ENCODE data around the gene PDZD7. TPM values are rescaled to one million over a fixed set of nuclear protein-coding genes. Genes with fewer than 3 reads are reported as not detected.

PDZD7 gene
- polyA plus RNA-seq, 1 of the 3 experiments (the other 2 are of a cell fraction): 1.9 TPM

DNA sequence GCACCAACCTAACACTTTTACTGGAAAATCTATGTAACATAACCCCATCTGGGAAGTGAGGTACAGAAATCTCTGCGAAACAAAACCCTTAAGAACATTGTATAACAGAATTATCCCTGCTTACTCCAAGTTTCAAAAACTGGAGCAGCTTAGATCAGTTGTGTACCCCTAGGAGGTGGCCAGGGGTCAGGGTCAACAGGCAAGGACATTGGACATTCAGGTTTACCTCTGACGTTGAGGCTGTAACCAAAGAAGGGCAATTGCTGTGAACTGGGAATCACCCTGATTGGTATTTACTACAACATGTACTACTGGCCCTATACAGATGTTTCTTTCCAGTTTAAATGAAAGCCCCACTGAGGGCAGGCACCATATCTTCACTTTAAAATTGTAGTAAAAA is 13.2 kb upstream of the PDZD7 start:
- Histone ChIP-seq H3K4me2 (no peak overlapping the region), H3K27ac (ENCODE audit: low read depth in 2 of 2, low read length in 1 of 2) (peak overlapping the region in 1 of 2 experiments; percentile 97; a peak in 3 of 4 replicates), H3K36me3 (replicated peaks in 1 of 2; ENCODE audit: control insufficient read depth in 1 of 2, insufficient read depth in 2 of 2, low read length in 1 of 2) (peaks cover 3 to 7% of the 10 kb centered on the region in 2 experiments), H3K4me3 (ENCODE audit: low read depth in 2 of 2, low read length in 1 of 2) (no peak overlapping the region), H3K4me1 (ENCODE audit: control insufficient read depth in 1 of 2, insufficient read depth in 2 of 2, low read depth in 1 of 2, low read length in 1 of 2) (peaks cover 10 to 18% of the 10 kb centered on the region in 2 experiments), H2AFZ (ENCODE audit: low read depth) (no peak overlapping the region), H3F3A (replicated peaks; ENCODE audit: insufficient read depth) (peaks cover 42% of the 10 kb centered on the region), H3K27me3 (ENCODE audit: insufficient read depth) (no peaks in the 10 kb centered on the region), H3K9ac (no peak overlapping the region), H3K9me3 (no peaks in the 10 kb centered on the region), H3K79me2 (ENCODE audit: insufficient read depth) (peaks cover 6% of the 10 kb centered on the region; the same call in 1 of the 2 replicates), H3K9me2 (no peaks in the 10 kb centered on the region), H4K20me1 (ENCODE audit: insufficient read depth) (no peaks in the 10 kb centered on the region)
- POLR2A ChIA-PET: interaction anchor here (1.4 to 2.1 kb wide), 5 partner anchors 13 to 44 kb away, joined by 3 to 16 read pairs (median 8); partner anchors contain the start of genes PDZD7 and SFXN3
- no peak for DNase-seq
- WGBS (ENCODE audit: low lambda C conversion rate): 100% methylated on average over 2 of the region's 2 CpGs
- CTCF ChIA-PET: interaction anchor here (0.8 to 9.5 kb wide), 10 partner anchors 7 to 170 kb away, joined by 3 to 98 read pairs (median 42); partner anchors contain the start of genes KAZALD1, PDZD7 and SFXN3
- TF ChIP-seq, protein P1, sequence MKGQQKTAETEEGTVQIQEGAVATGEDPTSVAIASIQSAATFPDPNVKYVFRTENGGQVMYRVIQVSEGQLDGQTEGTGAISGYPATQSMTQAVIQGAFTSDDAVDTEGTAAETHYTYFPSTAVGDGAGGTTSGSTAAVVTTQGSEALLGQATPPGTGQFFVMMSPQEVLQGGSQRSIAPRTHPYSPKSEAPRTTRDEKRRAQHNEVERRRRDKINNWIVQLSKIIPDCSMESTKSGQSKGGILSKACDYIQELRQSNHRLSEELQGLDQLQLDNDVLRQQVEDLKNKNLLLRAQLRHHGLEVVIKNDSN (IDR thresholded peaks at IDR 0.05; ENCODE audit: borderline replicate concordance, low read depth): no peak
- TF ChIP-seq RAD21 (IDR thresholded peaks at IDR 0.05; ENCODE audit: low read length) (no peak), SMC3 (IDR thresholded peaks at IDR 0.05; ENCODE audit: low read depth, low read length) (no peak), IRF3 (IDR thresholded peaks at IDR 0.05; ENCODE audit: low read depth, low read length) (no peak), POLR2AphosphoS5 (IDR thresholded peaks at IDR 0.05; ENCODE audit: low read depth, low read length) (no peak), USF2 (IDR thresholded peaks at IDR 0.05; ENCODE audit: borderline replicate concordance, low read depth, low read length) (no peak), TCF12 (IDR thresholded peaks at IDR 0.05) (no peak), MEF2A (IDR thresholded peaks at IDR 0.05; ENCODE audit: borderline replicate concordance, low read depth) (no peak), NRF1 (IDR thresholded peaks at IDR 0.05; ENCODE audit: low read depth, low read length) (no peak), EP300 (IDR thresholded peaks at IDR 0.05; ENCODE audit: borderline replicate concordance in 1 of 2, low read depth in 1 of 2, low read length in 1 of 2) (no peak), FOSL2 (IDR thresholded peaks at IDR 0.05; ENCODE audit: borderline replicate concordance, low read depth) (no peak), NFIC (IDR thresholded peaks at IDR 0.05; ENCODE audit: borderline replicate concordance) (no peak), GATA2 (CRISPR knock-in tag; IDR thresholded peaks at IDR 0.05) (no peak), YY1 (IDR thresholded peaks at IDR 0.05; ENCODE audit: low read depth) (no peak)

- Histone ChIP-seq H4K20me1 (ENCODE audit: insufficient read depth) (no peaks in the 10 kb centered on the region), H3K79me2 (ENCODE audit: insufficient read depth) (peaks cover 6% of the 10 kb centered on the region; the same call in 1 of the 2 replicates), H3K9me3 (no peaks in the 10 kb centered on the region), H3F3A (replicated peaks; ENCODE audit: insufficient read depth) (peaks cover 45% of the 10 kb centered on the region), H3K9me2 (no peaks in the 10 kb centered on the region), H2AFZ (ENCODE audit: low read depth) (peak overlapping the region; percentile 91), H3K27me3 (ENCODE audit: insufficient read depth) (no peaks in the 10 kb centered on the region), H3K4me3 (ENCODE audit: low read depth in 2 of 2, low read length in 1 of 2) (peak overlapping the region; percentile 53 to 68), H3K36me3 (replicated peaks in 1 of 2; ENCODE audit: control insufficient read depth in 1 of 2, insufficient read depth in 2 of 2, low read length in 1 of 2) (peaks cover 6 to 15% of the 10 kb centered on the region in 2 experiments), H3K27ac (ENCODE audit: low read depth in 2 of 2, low read length in 1 of 2) (peak overlapping the region; percentile 91 to 97), H3K4me1 (ENCODE audit: control insufficient read depth in 1 of 2, insufficient read depth in 2 of 2, low read depth in 1 of 2, low read length in 1 of 2) (peaks cover 10 to 18% of the 10 kb centered on the region in 2 experiments), H3K4me2 (peak overlapping the region; percentile 92), H3K9ac (peak overlapping the region; percentile 87)
- no peak for DNase-seq
- ChIA-PET POLR2A (interaction anchor here (0.5 to 2.1 kb wide), 16 partner anchors 8 to 773 kb away, joined by 3 to 16 read pairs (median 4); partner anchors contain the start of genes PDZD7 and SFXN3), CTCF (interaction anchor here (0.8 to 9.5 kb wide), 15 partner anchors 8 to 171 kb away, joined by 3 to 98 read pairs (median 15); partner anchors contain the start of genes KAZALD1, PDZD7 and SFXN3)
- no peak for TF ChIP-seq TAF1 (IDR thresholded peaks at IDR 0.05; ENCODE audit: borderline replicate concordance, low read depth, low read length)
- no peak for TF ChIP-seq SIN3A (IDR thresholded peaks at IDR 0.05; ENCODE audit: borderline replicate concordance, low read depth, low read length)
- no peak for TF ChIP-seq RAD21 (IDR thresholded peaks at IDR 0.05; ENCODE audit: low read length)
- no peak for TF ChIP-seq EZH2phosphoT487 (IDR thresholded peaks at IDR 0.05; ENCODE audit: borderline replicate concordance, low read depth)
- no peak for TF ChIP-seq NFIC (IDR thresholded peaks at IDR 0.05; ENCODE audit: borderline replicate concordance)
- TF ChIP-seq FOXJ3 (CRISPR knock-in tag; IDR thresholded peaks at IDR 0.05): no peak
- TF ChIP-seq TCF12 (IDR thresholded peaks at IDR 0.05): no peak
- TF ChIP-seq, protein P1 (IDR thresholded peaks at IDR 0.05; ENCODE audit: borderline replicate concordance, low read depth): no peak
- no peak for TF ChIP-seq POLR2AphosphoS5 (IDR thresholded peaks at IDR 0.05; ENCODE audit: low read depth, low read length)
- TF ChIP-seq EP300 (IDR thresholded peaks at IDR 0.05; ENCODE audit: borderline replicate concordance in 1 of 2, low read depth in 1 of 2, low read length in 1 of 2): no peak
- TF ChIP-seq GATA2 (CRISPR knock-in tag; IDR thresholded peaks at IDR 0.05): no peak
- 64% methylated on average over 2 of the region's 2 CpGs for WGBS (ENCODE audit: low lambda C conversion rate)
Measured at GRCh38 chr10:101043363-101043707, 12.4 kb upstream of the PDZD7 start.
